ENCODE results near the gene DEFB108B.
"Not testable (repeated sequence)": the region's sequence is repeated elsewhere in the genome, so short reads cannot be mapped to it uniquely, and the experiment has no call there.

GRCh38 chr11:71876262-71876661 is 43.3 kb downstream of the DEFB108B start:
- not testable (repeated sequence) for TF ChIP-seq CTCF, POLR2A (IDR thresholded peaks at IDR 0.05)

Measured in thyroid gland (tissue), 4 donors.